Activated CD8-positive, alpha-beta memory T cell treated with anti-CD3 and anti-CD28 coated beads for 24 hours (primary cell): ENCODE data around the gene FANCI.

ENCODE experiments used
- DNase-seq: peaks from one replicate; pipeline ENCODE4 v3.0.0-alpha.2; 2020

The FANCI gene

DNA sequence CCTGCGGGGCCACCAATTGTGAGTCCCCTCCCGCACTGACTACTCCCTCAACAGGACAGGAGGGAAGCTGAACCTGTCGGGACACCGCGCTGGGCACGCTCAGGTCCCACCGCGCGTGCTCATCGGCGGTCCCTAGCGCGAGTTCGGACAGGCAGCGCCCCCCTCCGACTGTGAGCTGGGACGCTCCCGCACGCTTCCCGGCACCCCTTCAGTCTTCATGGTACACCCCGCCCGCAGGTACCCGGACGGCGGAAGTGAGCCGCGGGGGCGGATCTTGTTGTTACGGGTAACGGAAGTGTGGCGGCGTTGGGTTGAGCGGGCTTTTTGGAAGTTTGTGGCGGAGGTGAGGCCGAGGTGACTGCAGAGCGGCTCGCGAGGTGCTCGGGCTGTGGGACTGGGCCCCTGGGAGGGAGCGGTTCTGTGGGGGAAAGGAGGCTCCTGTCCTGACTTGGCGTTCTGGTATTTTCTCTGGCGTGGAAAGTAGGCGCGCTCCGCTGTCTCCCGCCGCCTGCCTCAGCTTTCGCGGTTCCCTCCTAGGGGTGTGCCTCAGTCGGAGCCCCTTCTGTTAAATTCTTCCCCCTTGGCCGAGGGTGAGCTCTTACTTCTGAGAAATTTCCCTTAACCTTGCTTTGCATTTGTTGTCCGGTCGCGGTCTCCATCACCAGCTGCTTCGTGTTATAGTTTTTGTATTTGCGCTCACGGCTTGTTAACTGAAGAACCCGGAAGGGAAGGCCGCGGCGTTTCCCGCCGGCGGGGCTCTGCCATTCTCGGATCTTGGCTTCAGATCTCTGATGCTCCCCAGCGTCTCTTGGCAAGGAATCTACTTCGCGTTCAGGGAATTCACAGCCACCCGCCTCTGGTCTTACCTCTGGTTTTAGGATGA, at the start of gene FANCI:
FANCI (plus strand) TSS at position 289 of the 883 bp plus-strand sequence. CDS start 3,669 bp downstream, outside the sequence.
- DNase-seq: peak; percentile 99

DNA sequence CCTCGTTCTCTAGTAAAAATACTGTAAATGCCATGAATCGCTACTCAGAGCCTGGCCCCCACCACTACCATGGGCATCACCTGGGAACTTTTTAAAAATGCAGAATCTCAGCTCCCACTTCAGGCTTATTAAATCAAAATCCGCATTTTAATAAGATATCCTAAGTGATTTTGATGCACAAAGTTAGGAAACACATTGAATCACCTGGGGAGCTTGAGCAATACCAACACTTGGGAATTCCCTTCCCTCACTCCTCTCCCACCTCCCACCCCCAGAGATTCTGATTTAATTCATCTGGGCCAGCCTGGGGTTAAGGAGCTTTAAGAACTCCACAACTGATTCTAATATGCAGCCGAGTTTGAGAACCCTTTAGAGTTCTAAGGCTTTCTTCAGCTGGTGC, 49.2 kb upstream of the FANCI start:
- DNase-seq: no peak

DNA sequence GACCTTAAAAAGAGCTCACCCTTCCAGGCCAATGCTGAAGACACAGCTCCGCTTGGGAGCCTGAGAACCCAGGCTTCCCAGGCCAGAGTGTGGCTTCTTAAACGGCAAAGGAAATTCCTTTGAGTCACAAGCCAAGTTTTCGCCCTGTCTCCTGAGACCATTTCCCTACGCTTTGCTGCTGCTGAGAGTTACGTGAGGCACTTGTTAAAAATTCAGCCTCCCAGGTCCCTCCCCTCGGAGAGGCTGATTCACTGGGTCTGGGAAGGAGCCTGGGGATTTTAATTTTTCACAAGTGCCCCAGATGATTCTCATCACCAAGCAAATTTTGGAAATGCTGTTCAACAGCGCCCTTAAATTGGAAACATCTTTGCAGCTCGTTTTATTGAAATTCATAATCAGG, 47.9 kb upstream of the FANCI start:
- no peak for DNase-seq

DNA sequence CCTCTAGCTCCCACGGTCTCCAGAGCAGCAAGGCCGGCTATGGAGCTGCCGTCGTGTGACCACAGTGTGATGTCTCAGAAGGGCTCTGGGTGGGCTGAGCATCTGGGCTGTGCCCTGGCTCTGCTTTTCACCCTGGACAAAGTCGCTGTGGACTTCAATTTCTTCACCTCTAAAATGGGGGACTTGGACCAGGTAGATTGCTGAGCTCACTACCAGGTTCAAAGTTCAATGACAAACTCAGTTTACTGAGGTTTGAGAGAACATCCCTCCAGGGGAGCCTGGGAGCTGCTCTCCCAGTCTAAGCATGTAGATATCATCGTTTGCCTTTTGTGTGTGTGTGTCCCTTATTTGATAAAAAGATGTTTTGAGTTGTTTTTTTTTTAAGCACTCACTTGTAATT, 47.5 kb upstream of the FANCI start:
- DNase-seq: no peak

DNA sequence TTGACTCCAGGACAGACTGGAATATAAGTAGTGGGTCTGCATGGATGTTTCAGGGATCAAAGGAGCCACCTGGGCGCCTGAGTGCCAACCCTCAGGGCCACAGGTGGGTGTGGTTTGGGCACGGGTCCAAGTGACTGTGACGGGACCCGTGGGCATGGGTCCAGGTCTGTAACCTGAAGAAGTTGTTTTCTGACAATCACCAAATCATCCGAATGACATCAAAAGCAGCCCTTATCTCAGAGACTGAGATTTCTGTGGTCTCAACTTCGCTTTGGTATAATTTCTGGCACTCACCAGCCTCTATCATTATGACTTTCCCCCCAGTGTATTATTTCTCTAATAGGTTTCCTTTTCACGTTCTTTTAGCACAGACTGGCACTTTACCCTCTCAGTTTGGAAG, 46.8 kb upstream of the FANCI start:
- no peak for DNase-seq

DNA sequence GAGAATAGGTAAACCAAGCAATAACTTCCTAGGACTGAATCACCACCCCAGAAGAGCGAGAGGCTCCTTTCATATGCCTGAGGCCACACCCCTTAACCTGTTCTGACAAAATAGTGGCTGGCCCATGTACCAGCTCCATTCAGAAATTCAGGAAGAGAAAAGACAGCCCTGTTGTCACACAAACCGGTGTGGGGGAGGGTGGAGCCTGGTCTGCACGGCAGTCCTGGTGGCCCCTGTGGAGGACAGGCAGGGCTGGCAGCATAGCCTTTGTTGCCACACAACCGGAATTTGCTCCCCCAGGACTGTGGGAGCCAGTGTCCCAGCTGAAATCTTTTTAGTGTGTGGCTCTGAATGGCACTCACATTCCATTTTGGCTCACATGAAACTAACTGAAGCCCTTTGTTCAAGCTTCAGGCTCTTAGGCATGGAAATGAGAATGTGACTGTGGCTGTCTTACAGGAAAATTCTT, 46.2 kb upstream of the FANCI start:
- DNase-seq: no peak

DNA sequence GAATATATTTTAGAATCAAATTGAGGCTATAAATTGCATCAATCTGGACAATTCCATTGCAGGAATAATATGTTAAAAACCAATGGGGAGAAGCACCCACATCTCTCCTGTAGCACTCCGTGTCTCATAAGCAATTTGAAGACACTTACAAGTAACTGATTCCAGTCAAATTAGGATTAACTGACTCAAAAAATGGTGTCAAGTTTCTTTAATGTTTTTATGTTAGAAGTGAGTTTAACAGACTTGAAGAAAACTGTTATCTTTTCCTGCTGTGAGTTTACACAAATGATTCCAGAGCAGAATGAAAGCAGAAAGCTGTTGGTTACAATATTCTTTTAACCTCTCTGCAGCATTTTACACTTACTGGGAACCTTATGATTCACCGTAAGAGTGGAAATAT, 45.6 kb upstream of the FANCI start:
- DNase-seq: no peak

DNA sequence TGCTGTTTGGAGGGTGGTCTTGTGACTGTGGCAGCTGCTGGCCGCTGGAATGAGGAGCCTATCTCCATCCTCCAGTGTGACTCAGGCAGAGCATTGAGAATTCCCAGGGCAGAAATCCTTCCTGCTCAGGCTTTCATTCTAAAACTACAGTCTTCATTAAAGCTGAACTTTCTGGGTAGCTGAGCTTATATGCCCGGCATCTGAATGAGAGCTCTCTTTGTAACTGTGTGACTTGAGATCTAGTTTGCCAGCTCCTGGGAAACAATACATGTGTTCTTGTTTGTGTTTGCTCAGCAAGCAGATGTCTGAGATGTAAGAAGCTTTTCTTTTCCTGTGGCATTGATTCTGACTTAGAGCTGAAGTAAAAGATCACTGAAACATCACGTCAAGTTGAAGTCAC, 44.8 kb upstream of the FANCI start:
- DNase-seq: no peak

DNA sequence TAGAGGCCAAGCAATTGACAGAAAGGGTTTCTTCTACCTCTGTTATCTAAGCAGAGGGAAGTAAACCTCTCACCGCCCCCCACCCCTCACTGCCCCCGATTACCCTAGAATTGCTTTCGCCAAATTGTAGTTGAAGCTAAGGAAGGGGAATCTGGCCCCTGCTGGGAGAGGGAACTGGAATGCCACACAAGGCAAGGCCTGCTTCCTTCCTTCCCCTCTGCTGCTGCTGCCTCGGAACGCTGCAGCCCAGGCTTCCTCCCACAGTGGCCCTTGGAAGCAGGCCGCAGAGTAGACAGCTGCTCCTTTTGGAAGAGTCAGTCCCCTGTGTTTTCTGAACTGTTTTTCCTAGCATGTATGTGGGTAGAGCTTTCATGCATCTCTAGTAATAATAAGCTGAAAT, 44.0 kb upstream of the FANCI start:
- no peak for DNase-seq

DNA sequence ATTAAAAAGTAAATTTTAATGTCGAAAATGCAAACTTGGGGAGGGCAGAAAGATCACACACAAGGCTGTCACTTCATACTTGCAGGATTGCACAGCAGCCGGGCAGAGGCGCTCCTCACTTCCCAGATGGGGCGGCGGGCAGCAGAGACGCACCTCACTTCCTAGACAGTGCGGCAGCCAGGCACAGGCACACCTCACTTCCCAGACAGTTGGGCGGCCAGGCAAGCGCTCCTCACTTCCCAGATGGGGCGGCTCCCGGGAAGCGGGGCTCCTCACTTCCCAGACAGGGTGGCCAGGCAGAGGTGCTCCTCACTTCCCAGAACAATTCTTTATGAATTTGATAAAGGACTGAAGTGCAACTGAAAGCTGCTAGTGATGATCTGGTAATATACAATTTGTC, 43.6 kb upstream of the FANCI start:
- no peak for DNase-seq

DNA sequence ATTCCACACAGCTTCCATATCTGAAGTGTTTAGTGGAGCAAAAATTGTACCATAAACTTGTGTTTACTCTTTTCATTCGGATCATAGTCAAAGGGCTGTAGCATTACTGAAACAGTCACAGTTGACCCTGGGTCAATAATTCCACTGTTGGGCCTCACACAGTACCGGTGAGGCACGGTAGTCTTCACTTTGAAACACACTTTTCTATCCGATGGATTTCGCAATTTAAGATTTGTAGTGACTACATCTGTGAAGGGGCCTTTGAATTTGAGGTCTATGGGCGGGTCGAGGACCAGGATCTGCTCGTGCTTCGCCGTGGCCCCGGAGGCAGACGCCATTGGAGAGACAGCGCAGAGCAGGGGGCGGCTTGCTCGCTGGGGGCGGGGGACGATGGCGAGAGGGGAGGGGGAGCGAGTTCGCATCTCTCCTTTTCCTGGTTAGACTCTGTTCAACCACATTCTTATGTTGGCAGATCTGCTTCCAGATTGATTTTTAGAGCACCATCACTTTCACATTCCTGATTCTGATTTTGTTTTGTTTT, 42.2 kb upstream of the FANCI start:
- DNase-seq: no peak

DNA sequence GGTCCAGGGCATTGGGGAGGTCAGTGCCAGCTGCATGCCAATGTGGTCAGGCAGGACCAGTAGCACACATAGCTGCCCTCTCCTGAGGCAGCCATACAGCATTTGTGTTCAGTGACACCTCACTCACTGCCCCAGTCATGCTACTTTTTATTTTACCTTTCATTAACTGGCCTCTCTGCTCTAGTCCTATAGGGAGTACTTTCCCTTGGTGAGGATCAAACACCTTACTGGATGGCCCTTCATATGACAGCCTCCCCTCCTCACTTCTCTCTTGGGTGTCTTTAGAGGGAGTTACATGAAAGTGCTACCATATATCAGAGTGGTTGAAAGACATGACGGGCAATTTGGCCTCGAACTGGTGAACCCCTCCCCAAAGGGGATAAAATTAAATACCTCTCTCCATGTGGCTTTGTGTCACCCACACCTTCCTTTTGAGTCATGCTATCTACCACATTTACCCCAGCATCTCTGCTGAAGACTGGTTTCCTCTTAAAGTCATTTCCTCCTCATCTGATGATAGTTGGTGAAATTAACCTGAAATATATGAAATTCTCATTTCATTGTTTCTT, 40.0 kb upstream of the FANCI start:
- peak; percentile 68 for DNase-seq

DNA sequence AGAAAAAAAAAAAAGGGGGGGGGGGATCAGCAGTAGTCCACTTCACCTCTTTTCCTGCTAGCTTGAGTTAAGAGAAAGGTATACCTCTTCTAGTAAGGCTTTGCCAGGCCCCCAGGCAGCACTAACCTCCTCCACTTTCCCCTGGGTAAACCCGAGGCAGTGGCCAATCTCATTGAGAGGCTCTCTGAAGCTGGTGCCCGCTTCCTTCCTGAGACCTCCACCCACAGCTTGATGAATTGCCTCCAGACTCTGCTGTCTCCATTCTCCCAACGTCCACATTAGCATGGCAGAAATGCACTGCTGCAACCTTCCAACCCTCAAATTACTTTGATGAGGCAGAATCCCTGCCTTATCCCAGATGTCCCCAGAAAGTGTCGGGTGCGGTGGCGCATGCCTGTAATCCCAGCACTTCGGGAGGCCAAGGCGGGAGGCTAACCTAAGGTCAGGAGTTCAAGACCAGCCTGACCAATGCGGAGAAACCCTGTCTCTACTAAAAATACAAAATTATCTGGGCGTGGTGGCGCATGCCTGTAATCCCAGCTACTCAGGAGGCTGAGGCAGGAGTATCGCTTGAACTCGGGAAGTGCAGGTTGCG, 37.7 kb upstream of the FANCI start:
- DNase-seq: no peak

DNA sequence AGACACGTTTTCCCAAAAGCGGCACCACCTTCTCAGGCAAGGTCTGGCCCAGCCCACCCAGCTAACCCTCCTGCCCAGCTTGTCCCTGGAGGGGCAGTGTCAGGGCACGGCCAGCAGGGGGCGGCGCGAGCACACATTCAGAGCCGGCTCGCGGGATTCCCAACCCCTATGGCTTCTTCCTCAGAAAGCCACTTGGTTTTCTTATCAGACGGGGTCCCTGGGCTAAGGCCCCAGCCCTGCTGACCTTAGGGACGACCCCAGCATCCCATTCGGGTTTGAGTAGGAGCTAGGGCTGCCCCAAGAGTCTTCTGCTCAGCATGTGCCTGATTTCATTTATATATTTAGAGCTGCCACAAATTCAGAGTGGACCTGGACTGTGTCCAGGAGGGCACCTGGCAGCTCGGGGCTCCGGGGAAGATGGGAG, 36.9 kb upstream of the FANCI start:
- DNase-seq: peak; percentile 89

DNA sequence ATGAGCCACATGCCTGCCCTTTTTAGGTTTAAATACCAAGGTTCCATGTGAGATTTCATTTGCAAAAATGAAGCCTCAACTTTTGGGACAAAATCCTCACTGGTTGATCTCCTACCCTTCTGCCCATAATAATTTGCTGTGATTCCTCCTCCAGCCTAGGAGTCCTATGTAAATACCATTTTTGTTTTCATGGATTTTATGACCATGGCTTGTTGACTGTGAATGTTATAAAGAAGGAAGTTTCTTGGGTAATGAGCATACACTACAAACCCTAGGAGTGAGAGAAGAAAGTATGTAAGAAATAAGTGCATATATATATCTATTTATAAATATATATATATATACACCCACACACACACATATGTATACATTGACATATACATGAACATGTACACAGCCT, 35.5 kb upstream of the FANCI start:
- no peak for DNase-seq

DNA sequence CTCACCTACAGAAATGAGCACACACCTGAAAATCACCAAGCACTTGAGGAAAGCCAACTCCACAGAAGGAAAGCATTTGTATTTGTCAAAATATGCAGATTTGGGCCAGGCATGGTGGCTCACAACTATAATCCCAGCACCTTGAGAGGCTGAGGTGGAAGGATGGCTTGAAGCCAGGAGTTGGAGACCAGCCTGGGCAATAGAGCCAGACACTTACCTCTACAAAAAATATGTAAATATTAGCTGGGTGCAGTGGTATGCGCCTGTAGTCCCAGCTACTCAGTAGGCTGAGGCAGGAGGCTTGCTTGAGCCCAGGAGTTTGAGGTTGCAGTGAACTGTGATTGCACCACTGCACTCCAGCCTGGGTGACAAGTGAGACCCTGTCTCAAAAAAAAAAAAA, 34.7 kb upstream of the FANCI start:
- no peak for DNase-seq

DNA sequence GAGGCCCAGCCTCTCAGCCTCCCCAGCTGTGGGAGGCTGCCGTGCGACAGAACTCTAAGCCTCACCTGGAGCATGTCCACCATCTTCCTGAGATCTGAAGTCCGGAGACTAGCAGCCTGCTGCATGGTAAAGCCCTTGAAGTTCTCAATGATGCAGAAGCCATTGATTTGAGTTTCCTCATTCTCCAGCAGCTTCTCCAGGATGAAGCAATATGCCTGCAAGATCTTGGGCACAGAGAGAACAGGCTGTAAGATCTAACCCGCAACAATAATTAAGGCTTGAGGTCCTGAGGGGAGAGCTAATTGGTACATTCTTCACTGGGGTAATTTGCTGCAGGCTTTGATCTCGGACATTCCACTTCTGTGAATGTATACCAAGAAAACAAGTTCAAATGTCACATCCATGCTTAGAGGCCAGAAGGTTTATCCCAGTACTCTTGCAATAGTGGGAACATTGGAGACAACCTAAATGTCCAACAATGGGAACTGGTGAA, 32.1 kb upstream of the FANCI start:
- DNase-seq: no peak

DNA sequence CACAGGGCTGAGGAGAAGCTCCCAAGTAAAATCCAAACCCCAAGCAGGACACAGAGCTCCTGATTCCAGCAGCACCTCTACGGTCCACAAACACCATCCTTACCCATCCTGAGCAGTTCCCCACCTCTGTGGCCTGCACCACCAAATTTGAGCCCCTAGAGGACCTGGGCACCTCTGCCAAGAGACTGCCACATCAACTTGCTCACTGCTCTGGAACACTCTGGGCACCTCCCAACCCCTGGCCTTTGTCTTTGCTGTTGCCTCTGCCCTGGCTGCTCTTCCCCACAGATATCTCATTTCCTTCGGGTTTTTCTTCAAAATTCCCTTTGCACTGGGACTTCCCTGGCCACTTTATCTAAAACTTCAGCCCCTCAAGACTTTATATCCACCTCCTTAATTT, 28.2 kb upstream of the FANCI start:
- no peak for DNase-seq

DNA sequence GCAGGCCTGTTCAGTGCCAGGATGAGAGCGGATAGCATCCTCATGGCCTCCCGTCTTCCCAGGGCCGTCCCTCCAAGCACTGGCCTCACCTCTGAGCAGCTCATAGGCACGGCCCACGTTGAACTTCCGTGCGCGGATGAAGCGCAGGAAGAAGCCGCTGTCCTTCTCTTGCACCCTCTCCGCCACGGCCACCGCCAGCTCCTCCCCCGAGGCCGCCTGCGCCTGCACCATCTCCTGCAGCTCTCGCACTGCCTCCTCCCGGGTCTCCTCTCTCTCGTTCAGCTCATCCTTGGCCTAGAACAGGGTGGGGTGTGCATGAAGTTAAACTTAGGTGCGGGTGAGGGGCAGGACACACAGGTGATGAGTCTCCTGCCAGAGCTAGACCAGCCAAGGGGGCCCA, 26.7 kb upstream of the FANCI start:
- DNase-seq: no peak

DNA sequence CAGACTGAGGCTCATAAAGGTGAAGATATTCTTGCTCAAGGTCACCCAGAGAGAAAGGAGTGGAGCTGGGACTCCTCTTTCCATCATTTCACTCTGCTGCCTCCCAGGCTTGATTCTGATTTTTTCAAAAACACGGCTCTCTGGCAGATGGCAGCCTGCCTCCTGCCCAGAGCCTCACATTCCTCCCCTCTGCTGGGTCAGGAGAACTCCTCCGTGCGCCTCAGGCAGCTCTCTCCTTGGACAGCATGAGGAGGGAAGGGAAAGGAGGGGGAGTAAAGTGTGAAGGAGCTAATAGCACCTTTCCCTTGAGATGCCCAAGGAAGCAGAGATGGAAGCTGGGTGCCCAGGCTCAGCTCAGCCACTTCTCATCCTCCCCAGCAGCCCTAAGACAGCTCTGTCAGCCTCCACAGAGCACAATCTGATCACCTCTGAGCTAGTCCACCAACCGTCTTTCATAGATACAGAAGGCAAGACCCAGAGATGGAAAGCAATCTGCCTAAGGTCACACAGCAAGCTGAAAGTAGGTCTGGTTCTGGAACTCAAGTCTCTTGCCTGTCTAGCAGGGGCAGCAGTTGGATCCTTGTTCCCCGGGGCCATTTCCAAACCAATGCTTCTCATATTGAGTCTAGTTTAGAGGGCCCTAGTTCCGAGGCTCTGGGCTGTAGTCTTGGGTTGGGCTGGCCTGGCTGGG, 25.9 kb upstream of the FANCI start:
- DNase-seq: no peak

DNA sequence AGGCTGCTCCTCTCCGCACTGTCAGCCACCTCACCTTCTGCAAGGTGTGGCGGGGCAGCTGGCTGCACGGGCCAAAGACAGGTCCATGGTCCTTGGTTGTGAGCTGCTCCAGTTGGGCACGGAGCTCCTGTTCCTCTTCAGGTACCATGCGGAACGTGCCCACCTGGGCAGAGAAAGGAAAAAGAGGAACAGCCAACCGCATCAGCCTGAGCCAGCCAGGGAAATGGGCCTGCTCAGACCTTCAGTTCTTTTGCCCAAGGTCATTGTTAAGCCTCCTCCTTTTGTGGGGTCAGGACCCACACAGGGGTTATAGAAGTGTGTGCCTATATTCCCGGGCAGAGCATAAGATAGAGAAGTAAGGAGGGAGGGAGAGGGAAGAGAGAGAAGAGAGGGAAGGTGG, 25.2 kb upstream of the FANCI start:
- DNase-seq: no peak

DNA sequence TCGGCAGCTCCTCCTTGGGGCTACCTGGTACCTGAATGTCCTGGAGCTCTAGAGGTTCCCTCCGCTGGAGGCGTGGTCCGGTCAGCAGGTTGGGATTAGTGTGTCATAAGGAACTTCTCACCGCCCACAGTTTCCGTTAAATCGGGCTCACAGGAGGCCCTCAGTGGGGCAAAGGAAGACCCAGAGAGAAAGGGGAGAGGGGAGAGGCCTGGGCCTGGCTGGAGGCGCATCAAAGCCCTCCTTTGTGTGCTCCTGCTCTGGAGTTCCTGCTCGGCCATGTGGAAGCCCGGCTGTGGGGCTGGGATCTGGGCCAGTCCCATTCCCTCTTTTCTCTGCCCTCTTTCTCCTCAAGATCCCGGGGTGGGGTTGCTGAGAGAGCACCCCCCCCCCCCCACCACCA, 22.2 kb upstream of the FANCI start, which contains the start of gene RLBP1:
RLBP1 (minus strand) TSS at position 37 of the 400 bp plus-strand sequence. CDS start 2,604 bp downstream, outside the sequence.
- no peak for DNase-seq

DNA sequence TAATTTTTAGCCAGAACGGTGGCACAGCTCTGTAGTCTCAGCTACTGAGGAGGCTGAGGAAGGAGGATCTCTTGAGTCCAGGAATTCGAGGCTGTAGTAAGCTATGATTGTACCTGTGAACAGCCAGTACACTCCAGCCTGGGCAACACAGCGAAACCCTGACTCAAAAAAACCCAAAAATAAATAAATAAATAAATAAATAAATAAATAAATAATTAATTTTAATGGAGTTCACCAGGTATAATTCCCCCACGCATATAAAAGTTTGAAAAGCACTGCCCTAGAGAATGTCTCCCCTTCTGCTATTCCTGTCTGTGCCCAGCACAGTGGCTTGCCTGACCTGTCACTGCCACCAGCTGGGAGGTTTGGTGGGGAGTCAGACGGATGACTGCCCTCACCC, 18.2 kb upstream of the FANCI start:
- DNase-seq: no peak
